Choroid plexus epithelial cell (primary cell): ENCODE results near the gene KCNMA1.
A peak's percentile ranks its signal among the peaks of the same experiment; 100 is the strongest.

Experiments
- DNase-seq: peaks from one replicate; pipeline ENCODE4 v3.0.0-alpha.2; 2010; ENCODE audit warnings: low read depth
- H3K4me3 ChIP-seq: 2 replicates; pipeline ENCODE4 v1.5.1; 2011; ENCODE audit warnings: low read depth, mild to moderate bottlenecking, control low read depth, low read length, moderate library complexity
- TF ChIP-seq, protein P1 (sequence below): conservative IDR thresholded peaks from 2 replicates; pipeline ENCODE4 v1.5.1; 2011; ENCODE audit warnings: low read depth, mild to moderate bottlenecking, control low read depth, inconsistent platforms, low read length, moderate library complexity

The KCNMA1 gene

DNA sequence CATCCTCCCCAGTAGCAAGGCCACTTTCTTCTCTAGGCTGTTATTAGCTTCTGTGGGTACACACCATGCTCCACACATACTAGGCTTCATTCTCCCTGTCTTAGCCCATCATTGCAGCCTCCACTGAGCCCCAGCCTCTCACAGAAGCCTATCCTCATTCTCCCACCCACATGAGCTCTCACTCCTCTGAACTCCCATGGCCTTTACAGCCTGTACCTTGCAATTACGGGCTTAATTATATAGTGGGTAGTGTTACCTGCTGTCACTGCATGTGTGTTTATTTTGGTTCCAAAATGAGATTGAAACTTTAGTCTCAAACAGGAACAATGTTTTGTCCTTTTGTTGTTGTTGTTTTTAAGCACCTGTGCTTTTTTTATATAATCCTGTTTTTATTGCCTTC, 460.0 kb downstream of the KCNMA1 start:
- H3K4me3 ChIP-seq, result no peak overlapping the region
- DNase-seq, result no peak
- TF ChIP-seq, protein P1, sequence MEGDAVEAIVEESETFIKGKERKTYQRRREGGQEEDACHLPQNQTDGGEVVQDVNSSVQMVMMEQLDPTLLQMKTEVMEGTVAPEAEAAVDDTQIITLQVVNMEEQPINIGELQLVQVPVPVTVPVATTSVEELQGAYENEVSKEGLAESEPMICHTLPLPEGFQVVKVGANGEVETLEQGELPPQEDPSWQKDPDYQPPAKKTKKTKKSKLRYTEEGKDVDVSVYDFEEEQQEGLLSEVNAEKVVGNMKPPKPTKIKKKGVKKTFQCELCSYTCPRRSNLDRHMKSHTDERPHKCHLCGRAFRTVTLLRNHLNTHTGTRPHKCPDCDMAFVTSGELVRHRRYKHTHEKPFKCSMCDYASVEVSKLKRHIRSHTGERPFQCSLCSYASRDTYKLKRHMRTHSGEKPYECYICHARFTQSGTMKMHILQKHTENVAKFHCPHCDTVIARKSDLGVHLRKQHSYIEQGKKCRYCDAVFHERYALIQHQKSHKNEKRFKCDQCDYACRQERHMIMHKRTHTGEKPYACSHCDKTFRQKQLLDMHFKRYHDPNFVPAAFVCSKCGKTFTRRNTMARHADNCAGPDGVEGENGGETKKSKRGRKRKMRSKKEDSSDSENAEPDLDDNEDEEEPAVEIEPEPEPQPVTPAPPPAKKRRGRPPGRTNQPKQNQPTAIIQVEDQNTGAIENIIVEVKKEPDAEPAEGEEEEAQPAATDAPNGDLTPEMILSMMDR, result no peak

GRCh38 chr10:77177161-77177560, 460.4 kb downstream of the KCNMA1 start:
- TF ChIP-seq, protein P1, result no peak

GRCh38 chr10:77176232-77176631, 461.4 kb downstream of the KCNMA1 start:
- no peak for DNase-seq
- no peak overlapping the region for H3K4me3 ChIP-seq
- TF ChIP-seq, protein P1, result no peak

More at GRCh38 chr10:77177161-77177560, 460.4 kb downstream of the KCNMA1 start:
- H3K4me3 ChIP-seq, result no peak overlapping the region
- no peak for DNase-seq

DNA sequence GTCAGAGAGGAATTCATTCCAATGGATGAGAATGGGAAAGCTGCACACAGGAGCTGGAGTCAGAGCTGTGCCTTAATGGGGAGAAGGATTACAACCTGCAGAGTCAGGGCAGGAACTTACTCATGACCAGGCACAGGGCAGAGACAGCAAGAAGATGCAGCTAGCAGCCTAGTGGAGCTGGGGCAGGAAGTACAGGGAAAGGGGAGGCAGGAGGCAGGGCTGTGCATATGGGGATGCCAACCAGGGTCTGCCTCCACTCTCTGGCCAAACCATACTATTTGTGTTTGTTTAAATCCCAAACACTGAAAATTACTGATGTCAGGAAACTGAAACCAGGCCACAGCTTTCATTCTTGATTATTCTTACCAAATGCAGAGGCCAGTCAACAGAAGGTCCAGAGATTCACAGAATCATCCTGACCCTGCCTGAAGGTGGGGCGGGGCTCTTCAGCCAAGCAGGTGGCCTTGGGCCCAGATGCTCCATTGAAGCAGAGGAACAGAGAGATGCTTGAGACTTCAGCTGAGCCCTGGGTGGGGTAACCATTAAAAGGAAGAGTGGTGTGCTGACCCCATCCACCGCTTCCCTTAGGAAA, 461.9 kb downstream of the KCNMA1 start:
- DNase-seq, result no peak
- TF ChIP-seq, protein P1, result no peak
- no peak overlapping the region for H3K4me3 ChIP-seq

DNA sequence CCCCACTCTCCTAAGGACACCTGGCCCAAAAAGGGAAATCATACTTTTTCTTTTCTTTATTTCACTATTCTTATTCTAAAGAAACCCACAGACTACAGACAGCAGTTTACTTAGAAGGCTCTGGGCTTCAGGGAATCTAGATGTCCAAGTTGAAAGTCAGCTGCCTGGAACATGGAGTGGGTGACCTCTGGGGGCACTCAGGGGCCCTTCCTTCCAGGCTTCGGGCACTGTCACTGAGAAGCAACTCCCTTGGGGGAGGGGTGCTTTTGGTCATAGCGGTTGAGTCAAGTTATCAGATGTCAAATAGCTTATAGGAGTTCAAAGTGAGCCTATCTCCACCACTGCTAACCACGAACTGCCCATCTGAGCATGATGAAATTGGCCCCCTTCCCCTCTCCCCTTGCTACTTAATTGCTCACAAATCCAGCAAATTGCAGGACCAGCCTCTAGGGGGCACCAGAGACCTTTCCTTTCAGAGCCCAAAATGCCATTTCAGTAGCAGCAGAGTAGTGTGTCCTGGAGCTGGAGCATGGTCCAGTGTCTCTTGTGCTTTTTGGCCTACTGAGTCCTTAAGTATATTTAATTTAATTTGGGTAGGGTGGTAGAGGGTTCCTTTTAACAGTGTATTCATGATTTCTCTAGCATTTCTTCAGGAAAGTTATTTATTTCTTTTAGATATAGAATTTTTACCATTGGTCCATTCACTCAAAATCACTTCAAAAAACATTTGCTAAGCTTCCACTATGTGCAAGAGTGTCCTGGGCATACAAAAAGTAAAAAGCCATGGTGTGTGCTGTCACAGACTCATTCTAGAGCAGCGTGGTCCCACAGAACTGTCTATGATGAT, 463.8 kb downstream of the KCNMA1 start:
- DNase-seq, result peak; percentile 87
- TF ChIP-seq, protein P1, result peak; percentile 96

GRCh38 chr10:77172086-77172485, 465.5 kb downstream of the KCNMA1 start:
- no peak overlapping the region for H3K4me3 ChIP-seq
- TF ChIP-seq, protein P1, result no peak
- no peak for DNase-seq

More for the DNA sequence above, 463.8 kb downstream of the KCNMA1 start:
- H3K4me3 ChIP-seq, result no peak overlapping the region
